Hepatocyte (in vitro differentiated cells): Measurements from ENCODE around the gene ABHD5. TPM values are rescaled to one million over a fixed set of nuclear protein-coding genes. Genes with fewer than 3 reads are reported as not detected.

ENCODE experiments used
- DNase-seq: peaks from one replicate; pipeline ENCODE4 v3.0.0-alpha.2; 2016; ENCODE audit warnings: low spot score
- H2AFZ ChIP-seq: fragments of 200-600 bp; sonication (generic); 2 replicates; pipeline ENCODE4 v1.6.0; 2016; ENCODE audit warnings: antibody characterized with exemption, mild to moderate bottlenecking
- H3K27ac ChIP-seq: fragments of 200-600 bp; sonication (generic); 2 replicates; pipeline ENCODE4 v1.5.1; 2016; ENCODE audit warnings: mild to moderate bottlenecking
- H3K27me3 ChIP-seq: fragments of 200-600 bp; sonication (generic); 2 replicates; pipeline ENCODE4 v1.6.1; 2016
- H3K36me3 ChIP-seq: fragments of 200-600 bp; sonication (generic); replicated peaks from 2 replicates; pipeline ENCODE4 v1.5.1; 2016; ENCODE audit warnings: low read depth; ENCODE audit not compliant: insufficient read depth
- H3K4me1 ChIP-seq: fragments of 200-600 bp; sonication (generic); 2 replicates; pipeline ENCODE4 v1.5.1; 2016; ENCODE audit warnings: mild to moderate bottlenecking, moderate library complexity; ENCODE audit not compliant: insufficient read depth
- H3K4me2 ChIP-seq: fragments of 200-600 bp; sonication (generic); 2 replicates; pipeline ENCODE4 v1.6.0; 2016
- H3K4me3 ChIP-seq: fragments of 200-600 bp; sonication (generic); 2 replicates; pipeline ENCODE4 v1.5.1; 2016; ENCODE audit warnings: mild to moderate bottlenecking
- H3K79me2 ChIP-seq: fragments of 200-600 bp; sonication (generic); 2 replicates; pipeline ENCODE4 v1.6.0; 2017; ENCODE audit warnings: mild to moderate bottlenecking
- H3K9me2 ChIP-seq: fragments of 200-600 bp; sonication (generic); replicated peaks from 2 replicates; pipeline ENCODE4 v1.6.0; 2017; ENCODE audit warnings: mild to moderate bottlenecking; ENCODE audit not compliant: insufficient read depth
- H3K9me3 ChIP-seq: fragments of 200-600 bp; sonication (generic); 2 replicates; pipeline ENCODE4 v1.5.1; 2016; ENCODE audit warnings: low read depth, mild to moderate bottlenecking
- H4K20me1 ChIP-seq: fragments of 200-600 bp; sonication (generic); 2 replicates; pipeline ENCODE4 v1.6.0; 2016; ENCODE audit warnings: mild to moderate bottlenecking; ENCODE audit not compliant: insufficient read depth, poor library complexity, severe bottlenecking
- EZH2 ChIP-seq: fragments of 200-600 bp; sonication (generic); IDR thresholded peaks from 2 replicates; pipeline ENCODE4 v1.6.1; 2016; ENCODE audit warnings: antibody characterized with exemption, mild to moderate bottlenecking, borderline replicate concordance
- EZH2phosphoT487 ChIP-seq: fragments of 200-600 bp; sonication (generic); IDR thresholded peaks from one replicate; pipeline ENCODE4 v1.6.1; 2018; ENCODE audit warnings: antibody characterized with exemption, mild to moderate bottlenecking, low read depth, moderate library complexity; ENCODE audit not compliant: unreplicated experiment, severe bottlenecking
- WGBS: methylation state at CpG from one replicate; pipeline ENCODE4 v1.1.6; 2016; ENCODE audit warnings: low lambda C conversion rate; ENCODE audit errors: missing lambda C conversion rate; 5-methylcytosine and 5-hydroxymethylcytosine counted together
- polyA plus RNA-seq: library from polyadenylated mRNA; unstranded; fragments of >200 nt; fragmentation: Nextera tagmentation; extraction: Ambion mirVana; gene quantifications from 2 replicates; pipeline ENCODE4 v1.2.1, GENCODE V29; 2016
- total RNA-seq: library from RNA; depleted of rRNA; stranded (reverse); fragments of >200 nt; gene quantifications from 2 replicates; pipeline ENCODE4 v1.2.3, GENCODE V29; 2014
- TF ChIP-seq, protein P1 (sequence below): fragments of 200-600 bp; sonication (generic); IDR thresholded peaks from 2 replicates; pipeline ENCODE4 v1.5.1; 2016; ENCODE audit warnings: antibody characterized with exemption, mild to moderate bottlenecking; ENCODE audit not compliant: poor library complexity

ABHD5 gene
- total and polyA plus RNA-seq, 2 experiments from 2014 or later: 14.3 to 29.9 TPM

DNA sequence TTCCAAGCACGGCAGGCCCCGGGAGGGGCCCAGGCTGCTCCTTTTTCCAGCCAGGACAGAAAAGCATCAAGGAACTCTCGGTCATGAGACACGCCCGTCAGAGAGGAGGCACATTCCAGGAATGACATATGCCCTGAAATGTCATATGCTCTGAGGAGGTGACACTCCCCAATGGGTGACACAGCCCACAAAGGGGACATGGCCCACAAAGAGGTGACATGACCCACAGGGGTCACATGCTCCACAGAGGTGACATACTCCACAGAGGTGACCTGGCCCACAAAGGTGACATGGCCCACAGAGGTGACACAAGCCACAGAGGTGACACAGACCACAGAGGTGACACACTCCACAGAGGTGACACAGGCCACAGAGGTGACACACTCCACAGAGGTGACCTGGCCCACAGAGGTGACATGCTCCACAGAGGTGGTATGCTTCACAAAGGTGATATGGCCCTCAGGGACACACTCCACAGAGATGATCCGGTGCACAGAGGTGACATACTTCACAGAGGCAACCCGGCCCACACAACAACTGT, 79.2 kb downstream of the ABHD5 start:
- peak overlapping the region; percentile 10 for H2AFZ ChIP-seq
- 52% methylated on average over 7 of the region's 7 CpGs for WGBS
- H4K20me1 ChIP-seq: no peaks in the 10 kb centered on the region
- H3K4me1 ChIP-seq: peaks cover 13% of the 10 kb centered on the region
- no peaks in the 10 kb centered on the region for H3K27me3 ChIP-seq
- H3K79me2 ChIP-seq: no peaks in the 10 kb centered on the region
- H3K9me3 ChIP-seq: no peaks in the 10 kb centered on the region
- TF ChIP-seq EZH2 (no peak), EZH2phosphoT487 (no peak)
- TF ChIP-seq, protein P1, sequence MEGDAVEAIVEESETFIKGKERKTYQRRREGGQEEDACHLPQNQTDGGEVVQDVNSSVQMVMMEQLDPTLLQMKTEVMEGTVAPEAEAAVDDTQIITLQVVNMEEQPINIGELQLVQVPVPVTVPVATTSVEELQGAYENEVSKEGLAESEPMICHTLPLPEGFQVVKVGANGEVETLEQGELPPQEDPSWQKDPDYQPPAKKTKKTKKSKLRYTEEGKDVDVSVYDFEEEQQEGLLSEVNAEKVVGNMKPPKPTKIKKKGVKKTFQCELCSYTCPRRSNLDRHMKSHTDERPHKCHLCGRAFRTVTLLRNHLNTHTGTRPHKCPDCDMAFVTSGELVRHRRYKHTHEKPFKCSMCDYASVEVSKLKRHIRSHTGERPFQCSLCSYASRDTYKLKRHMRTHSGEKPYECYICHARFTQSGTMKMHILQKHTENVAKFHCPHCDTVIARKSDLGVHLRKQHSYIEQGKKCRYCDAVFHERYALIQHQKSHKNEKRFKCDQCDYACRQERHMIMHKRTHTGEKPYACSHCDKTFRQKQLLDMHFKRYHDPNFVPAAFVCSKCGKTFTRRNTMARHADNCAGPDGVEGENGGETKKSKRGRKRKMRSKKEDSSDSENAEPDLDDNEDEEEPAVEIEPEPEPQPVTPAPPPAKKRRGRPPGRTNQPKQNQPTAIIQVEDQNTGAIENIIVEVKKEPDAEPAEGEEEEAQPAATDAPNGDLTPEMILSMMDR: no peak
- H3K36me3 ChIP-seq: no peaks in the 10 kb centered on the region
- H3K27ac ChIP-seq: peak overlapping the region; percentile 90
- H3K4me3 ChIP-seq: no peak overlapping the region
- no peak for DNase-seq
- no peaks in the 10 kb centered on the region for H3K9me2 ChIP-seq
- H3K4me2 ChIP-seq: peak overlapping the region; percentile 48

DNA sequence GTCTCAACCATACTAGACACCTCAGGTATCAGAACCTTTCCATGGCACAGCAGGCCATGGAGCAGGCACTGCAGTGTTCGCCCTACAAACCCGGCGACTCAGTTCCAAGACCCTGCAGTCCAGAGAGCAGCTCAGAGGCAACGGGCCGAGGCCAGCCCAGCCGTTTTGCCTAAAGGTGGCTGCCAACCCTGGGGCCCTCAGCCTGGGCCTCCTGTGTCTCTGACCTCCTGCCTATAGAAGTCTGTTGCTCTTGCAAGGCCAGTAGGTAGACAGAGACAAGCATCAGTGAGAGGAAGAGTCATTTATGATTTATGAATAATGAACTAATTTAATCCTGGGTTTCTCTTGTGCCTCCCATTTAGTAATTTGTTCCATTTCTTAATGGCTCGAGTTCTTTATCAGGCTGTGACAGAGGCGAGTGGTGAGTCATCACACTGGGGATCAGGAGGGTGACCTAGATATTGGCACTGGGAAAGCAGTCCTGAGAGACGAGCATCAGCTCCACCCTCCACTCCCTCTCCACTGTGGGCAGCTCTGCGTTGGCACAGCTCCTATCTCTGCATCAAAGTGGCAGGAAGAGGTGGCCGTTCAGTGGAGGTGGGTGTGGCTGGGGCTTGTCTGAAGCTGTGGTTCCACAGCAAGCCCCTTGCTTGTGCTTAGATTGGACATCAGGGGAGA, 79.8 kb downstream of the ABHD5 start:
- no peaks in the 10 kb centered on the region for H3K9me3 ChIP-seq
- peak; percentile 74 for DNase-seq
- H4K20me1 ChIP-seq: no peaks in the 10 kb centered on the region
- TF ChIP-seq, protein P1: no peak
- TF ChIP-seq EZH2 (no peak), EZH2phosphoT487 (no peak)
- H3K4me1 ChIP-seq: peaks cover 13% of the 10 kb centered on the region
- no peak overlapping the region for H3K4me2 ChIP-seq
- WGBS: 78% methylated on average over 11 of the region's 11 CpGs
- H3K4me3 ChIP-seq: no peak overlapping the region
- no peaks in the 10 kb centered on the region for H3K27me3 ChIP-seq
- H3K9me2 ChIP-seq: no peaks in the 10 kb centered on the region
- H3K79me2 ChIP-seq: no peaks in the 10 kb centered on the region
- no peaks in the 10 kb centered on the region for H3K36me3 ChIP-seq
- peak overlapping the region; percentile 90 for H3K27ac ChIP-seq
- H2AFZ ChIP-seq: no peak overlapping the region

DNA sequence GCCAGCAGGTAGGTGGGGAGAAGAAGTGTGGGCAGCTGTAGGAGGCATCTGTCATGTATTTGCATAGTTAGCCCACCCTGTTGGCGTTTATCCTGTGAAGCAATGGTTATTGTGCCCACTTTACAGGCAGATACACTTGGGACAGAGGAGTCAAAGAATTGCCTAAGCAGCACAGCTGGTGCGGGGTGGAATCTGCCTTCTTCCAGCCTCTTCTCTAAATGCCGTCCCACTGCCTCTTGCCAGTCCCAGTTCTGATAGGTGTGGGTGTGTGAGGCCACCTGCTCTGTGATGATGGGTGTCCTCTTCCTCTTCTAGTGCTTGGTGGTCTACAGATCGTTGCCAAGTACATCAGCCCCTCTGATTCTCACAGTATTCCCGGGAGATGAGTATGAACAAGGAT, 80.9 kb downstream of the ABHD5 start:
- H2AFZ ChIP-seq: no peak overlapping the region
- no peaks in the 10 kb centered on the region for H3K79me2 ChIP-seq
- H4K20me1 ChIP-seq: no peaks in the 10 kb centered on the region
- peaks cover 13% of the 10 kb centered on the region for H3K4me1 ChIP-seq
- H3K9me2 ChIP-seq: no peaks in the 10 kb centered on the region
- no peak overlapping the region for H3K4me3 ChIP-seq
- H3K27me3 ChIP-seq: no peaks in the 10 kb centered on the region
- no peaks in the 10 kb centered on the region for H3K9me3 ChIP-seq
- 84% methylated on average over 5 of the region's 5 CpGs for WGBS
- H3K36me3 ChIP-seq: no peaks in the 10 kb centered on the region
- H3K27ac ChIP-seq: no peak overlapping the region
- no peak overlapping the region for H3K4me2 ChIP-seq
- TF ChIP-seq, protein P1: no peak
- TF ChIP-seq EZH2: no peak
- TF ChIP-seq EZH2phosphoT487: no peak
- DNase-seq: no peak
